Chondrocyte (in vitro differentiated cells): Measurements from ENCODE around the gene ADSS2. TPM values are rescaled to one million over a fixed set of nuclear protein-coding genes. Genes with fewer than 3 reads are reported as not detected.
A peak's percentile ranks its signal among the peaks of the same experiment; 100 is the strongest.

ENCODE experiments used
- DNase-seq: peaks from one replicate; pipeline ENCODE4 v3.0.0; 2021; ENCODE audit warnings: mixed read lengths, low spot score
- H3K27ac Mint-ChIP-seq: one replicate; pipeline ENCODE4 v1.8.0; 2021; ENCODE audit warnings: mild to moderate bottlenecking, moderate library complexity, mixed read lengths; ENCODE audit not compliant: unreplicated experiment
- H3K27me3 Mint-ChIP-seq: 2 replicates; pipeline ENCODE4 v1.8.0; 2021; ENCODE audit warnings: low read depth, mixed read lengths
- H3K36me3 Mint-ChIP-seq: 2 replicates; pipeline ENCODE4 v1.8.0; 2021; ENCODE audit warnings: low read depth, mixed read lengths
- H3K4me1 Mint-ChIP-seq: 2 replicates; pipeline ENCODE4 v1.8.0; 2021; ENCODE audit warnings: low read depth, mild to moderate bottlenecking, mixed read lengths
- H3K4me3 Mint-ChIP-seq: one replicate; pipeline ENCODE4 v1.8.0; 2021; ENCODE audit warnings: mild to moderate bottlenecking, moderate library complexity, mixed read lengths; ENCODE audit not compliant: unreplicated experiment
- H3K9me3 Mint-ChIP-seq: 2 replicates; pipeline ENCODE4 v1.8.0; 2021; ENCODE audit warnings: low read depth, mixed read lengths
- CTCF ChIP-seq: fragments of 200-600 bp; sonication (generic); IDR thresholded peaks from 2 replicates; pipeline ENCODE4 v1.5.0; 2021; ENCODE audit warnings: antibody characterized with exemption, mild to moderate bottlenecking, moderate library complexity
- total RNA-seq: library from RNA; stranded (reverse); gene quantifications from 3 replicates; pipeline ENCODE4 v1.2.1, GENCODE V29; 2021

The ADSS2 gene
- total RNA-seq, 1 donor from 2014 or later, result 43.8 TPM

- no peak for DNase-seq
- TF ChIP-seq CTCF, result no peak
- Mint-ChIP-seq H3K36me3 (peaks cover 7% of the 10 kb centered on the region), H3K9me3 (peaks cover 5% of the 10 kb centered on the region), H3K27ac (no peak overlapping the region), H3K4me3 (no peak overlapping the region), H3K4me1 (no peaks in the 10 kb centered on the region), H3K27me3 (no peaks in the 10 kb centered on the region)
Observed at GRCh38 chr1:244473059-244473605, 21.4 kb upstream of the ADSS2 start.

DNA sequence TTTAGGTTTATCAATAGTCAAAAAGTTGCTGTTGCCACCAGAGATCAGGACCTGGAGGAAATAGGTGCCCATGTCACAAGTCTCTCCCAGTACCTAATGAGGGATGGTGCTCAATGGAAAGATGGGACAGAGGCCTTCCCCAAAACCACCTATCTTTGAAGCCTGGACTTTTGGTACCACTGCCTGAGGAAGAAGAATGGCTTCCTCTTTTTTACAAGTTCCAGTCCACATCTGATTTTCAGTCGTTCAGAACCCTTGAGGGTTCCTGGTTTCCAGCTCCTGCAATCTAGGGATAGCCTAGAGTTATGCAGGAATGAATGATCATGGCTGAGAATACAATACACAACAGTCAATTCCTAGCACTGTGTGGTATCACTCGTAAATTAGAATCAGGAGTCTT, 15.0 kb upstream of the ADSS2 start:
- Mint-ChIP-seq H3K4me3 (no peak overlapping the region), H3K4me1 (no peaks in the 10 kb centered on the region), H3K36me3 (no peaks in the 10 kb centered on the region), H3K27ac (no peak overlapping the region), H3K9me3 (no peaks in the 10 kb centered on the region), H3K27me3 (no peaks in the 10 kb centered on the region)
- TF ChIP-seq CTCF, result no peak
- DNase-seq, result no peak

GRCh38 chr1:244461245-244462071, 9.7 kb upstream of the ADSS2 start, which contains the start of gene CATSPERE:
TSS of gene CATSPERE (plus strand) at chr1:244461273. CDS start at chr1:244461430, 157 bp downstream.
- TF ChIP-seq CTCF, result no peak
- H3K27ac Mint-ChIP-seq, result peak within 1 kb of the TSS; percentile 93
- H3K9me3 Mint-ChIP-seq, result peaks cover 2% of the 10 kb centered on the region
- H3K27me3 Mint-ChIP-seq, result no peaks in the 10 kb centered on the region
- H3K4me1 Mint-ChIP-seq, result peaks cover 11% of the 10 kb centered on the region
- peak; percentile 92 for DNase-seq
- H3K36me3 Mint-ChIP-seq, result peaks cover 2% of the 10 kb centered on the region
- H3K4me3 Mint-ChIP-seq, result peak within 1 kb of the TSS; percentile 85

- H3K36me3 Mint-ChIP-seq, result peaks cover 2% of the 10 kb centered on the region
- H3K27me3 Mint-ChIP-seq, result no peaks in the 10 kb centered on the region
- no peak overlapping the region for H3K4me3 Mint-ChIP-seq
- no peak for TF ChIP-seq CTCF
- H3K4me1 Mint-ChIP-seq, result peaks cover 11% of the 10 kb centered on the region
- peaks cover 2% of the 10 kb centered on the region for H3K9me3 Mint-ChIP-seq
- H3K27ac Mint-ChIP-seq, result no peak overlapping the region
- DNase-seq, result no peak
Observed at GRCh38 chr1:244460197-244460596, 8.5 kb upstream of the ADSS2 start.

DNA sequence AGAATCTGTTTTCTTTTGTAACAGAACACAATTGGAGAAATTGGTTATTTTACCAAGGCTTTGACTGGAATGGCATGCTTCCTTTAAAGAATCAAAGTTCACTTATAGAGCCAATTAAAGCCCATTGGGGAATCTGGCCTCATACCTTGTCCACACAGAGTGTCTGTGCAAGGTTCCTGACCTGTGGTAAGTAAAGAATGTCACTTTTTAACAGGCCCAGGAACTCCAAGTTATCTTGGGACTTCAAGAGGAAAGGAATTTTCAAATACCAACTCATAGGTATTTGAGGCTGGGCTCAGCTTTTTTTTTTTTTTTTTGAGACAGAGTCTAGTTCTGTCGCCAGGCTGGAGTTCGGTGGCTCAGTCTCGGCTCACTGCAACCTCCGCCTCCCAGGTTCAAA, 7.1 kb upstream of the ADSS2 start:
- no peak for DNase-seq
- no peaks in the 10 kb centered on the region for H3K27me3 Mint-ChIP-seq
- peaks cover 2% of the 10 kb centered on the region for H3K36me3 Mint-ChIP-seq
- H3K4me1 Mint-ChIP-seq, result peaks cover 23% of the 10 kb centered on the region
- H3K9me3 Mint-ChIP-seq, result peaks cover 2% of the 10 kb centered on the region
- no peak overlapping the region for H3K27ac Mint-ChIP-seq
- no peak overlapping the region for H3K4me3 Mint-ChIP-seq
- no peak for TF ChIP-seq CTCF
